ENCODE data around the gene EPAS1.

Gene EPAS1

GRCh38 chr2:46266134-46266533 lies 31.1 kb upstream of the EPAS1 start:
- DNase-seq (ENCODE audit: low spot score) (no peak), ATAC-seq (ENCODE audit: low read depth) (no peak)
- no peak overlapping the region for H3K27ac ChIP-seq (ENCODE audit: poor library complexity, severe bottlenecking)
- H3K4me3 ChIP-seq (ENCODE audit: severe bottlenecking) = no peak overlapping the region
- no peaks in the 10 kb centered on the region for H3K36me3 ChIP-seq (ENCODE audit: low read depth)
- TF ChIP-seq CTCF (IDR thresholded peaks at IDR 0.05; ENCODE audit: poor library complexity, severe bottlenecking) = no peak
- no peaks in the 10 kb centered on the region for H3K9me3 ChIP-seq (ENCODE audit: severe bottlenecking)
- no peaks in the 10 kb centered on the region for H3K27me3 ChIP-seq (ENCODE audit: insufficient read depth, poor library complexity, severe bottlenecking)
- H3K4me1 ChIP-seq (ENCODE audit: insufficient read depth, poor library complexity, severe bottlenecking) = peaks cover 4% of the 10 kb centered on the region

- no peak overlapping the region for H3K4me3 ChIP-seq (ENCODE audit: severe bottlenecking)
- TF ChIP-seq CTCF (IDR thresholded peaks at IDR 0.05; ENCODE audit: poor library complexity, severe bottlenecking) = no peak
- H3K27me3 ChIP-seq (ENCODE audit: insufficient read depth, poor library complexity, severe bottlenecking) = no peaks in the 10 kb centered on the region
- peaks cover 4% of the 10 kb centered on the region for H3K4me1 ChIP-seq (ENCODE audit: insufficient read depth, poor library complexity, severe bottlenecking)
- ATAC-seq (ENCODE audit: low read depth) (no peak), DNase-seq (ENCODE audit: low spot score) (no peak)
- no peaks in the 10 kb centered on the region for H3K36me3 ChIP-seq (ENCODE audit: low read depth)
- no peak overlapping the region for H3K27ac ChIP-seq (ENCODE audit: poor library complexity, severe bottlenecking)
- no peaks in the 10 kb centered on the region for H3K9me3 ChIP-seq (ENCODE audit: severe bottlenecking)
Observed at GRCh38 chr2:46267616-46268015, 29.6 kb upstream of the EPAS1 start.

GRCh38 chr2:46268196-46268595 lies 29.0 kb upstream of the EPAS1 start:
- no peak for ATAC-seq (ENCODE audit: low read depth)
- no peaks in the 10 kb centered on the region for H3K9me3 ChIP-seq (ENCODE audit: severe bottlenecking)
- TF ChIP-seq CTCF (IDR thresholded peaks at IDR 0.05; ENCODE audit: poor library complexity, severe bottlenecking) = no peak
- peaks cover 4% of the 10 kb centered on the region for H3K4me1 ChIP-seq (ENCODE audit: insufficient read depth, poor library complexity, severe bottlenecking)
- no peak overlapping the region for H3K27ac ChIP-seq (ENCODE audit: poor library complexity, severe bottlenecking)
- DNase-seq (ENCODE audit: low spot score) = no peak
- H3K36me3 ChIP-seq (ENCODE audit: low read depth) = no peaks in the 10 kb centered on the region
- H3K27me3 ChIP-seq (ENCODE audit: insufficient read depth, poor library complexity, severe bottlenecking) = no peaks in the 10 kb centered on the region
- H3K4me3 ChIP-seq (ENCODE audit: severe bottlenecking) = no peak overlapping the region

- no peak for DNase-seq (ENCODE audit: low spot score)
- no peaks in the 10 kb centered on the region for H3K36me3 ChIP-seq (ENCODE audit: low read depth)
- no peak overlapping the region for H3K27ac ChIP-seq (ENCODE audit: poor library complexity, severe bottlenecking)
- peaks cover 4% of the 10 kb centered on the region for H3K4me1 ChIP-seq (ENCODE audit: insufficient read depth, poor library complexity, severe bottlenecking)
- no peak for TF ChIP-seq CTCF (IDR thresholded peaks at IDR 0.05; ENCODE audit: poor library complexity, severe bottlenecking)
- ATAC-seq (ENCODE audit: low read depth) = no peak
- H3K4me3 ChIP-seq (ENCODE audit: severe bottlenecking) = no peak overlapping the region
- H3K9me3 ChIP-seq (ENCODE audit: severe bottlenecking) = no peaks in the 10 kb centered on the region
- no peaks in the 10 kb centered on the region for H3K27me3 ChIP-seq (ENCODE audit: insufficient read depth, poor library complexity, severe bottlenecking)
Observed at GRCh38 chr2:46269001-46269400, 28.2 kb upstream of the EPAS1 start.

GRCh38 chr2:46269544-46270273 lies 27.5 kb upstream of the EPAS1 start:
- Histone ChIP-seq H3K9me3 (ENCODE audit: severe bottlenecking) (no peaks in the 10 kb centered on the region), H3K27ac (ENCODE audit: poor library complexity, severe bottlenecking) (no peak overlapping the region), H3K27me3 (ENCODE audit: insufficient read depth, poor library complexity, severe bottlenecking) (no peaks in the 10 kb centered on the region), H3K4me1 (ENCODE audit: insufficient read depth, poor library complexity, severe bottlenecking) (peaks cover 4% of the 10 kb centered on the region), H3K4me3 (ENCODE audit: severe bottlenecking) (no peak overlapping the region), H3K36me3 (ENCODE audit: low read depth) (no peaks in the 10 kb centered on the region)
- ATAC-seq (ENCODE audit: low read depth) = no peak
- no peak for DNase-seq (ENCODE audit: low spot score)
- TF ChIP-seq CTCF (IDR thresholded peaks at IDR 0.05; ENCODE audit: poor library complexity, severe bottlenecking) = no peak

Measured in RWPE2 (cell line).